Hematopoietic multipotent progenitor cell treated with erythropoietin and hydrocortisone succinate and interleukin-3 and kit ligand, for 17 days (in vitro differentiated cells): ENCODE data around the gene CCHCR1.

Experiments
- DNase-seq: peaks from one replicate; pipeline ENCODE4 v3.0.0-alpha.2; 2015; ENCODE audit warnings: low spot score

Gene CCHCR1

GRCh38 chr6:31129130-31129529, 28.5 kb downstream of the CCHCR1 start:
- no peak for DNase-seq

- DNase-seq: peak; percentile 76
Observed at GRCh38 chr6:31128093-31128676, 29.4 kb downstream of the CCHCR1 start.

- no peak for DNase-seq
Observed at GRCh38 chr6:31126396-31127175, 31.0 kb downstream of the CCHCR1 start.

- DNase-seq: no peak
Observed at GRCh38 chr6:31125586-31126363, 31.8 kb downstream of the CCHCR1 start.

GRCh38 chr6:31125162-31125561, 32.4 kb downstream of the CCHCR1 start:
- DNase-seq: no peak

GRCh38 chr6:31122791-31123706, 34.6 kb downstream of the CCHCR1 start:
- DNase-seq: no peak

GRCh38 chr6:31121131-31121790, 36.3 kb downstream of the CCHCR1 start:
- DNase-seq: no peak

GRCh38 chr6:31120151-31120915, 37.3 kb downstream of the CCHCR1 start, which contains the start of gene CDSN:
Gene CDSN, minus strand, starts transcription at chr6:31120446. Its CDS starts 27 bp downstream, at chr6:31120419.
- no peak for DNase-seq

- no peak for DNase-seq
Observed at GRCh38 chr6:31118178-31118577, 39.4 kb downstream of the CCHCR1 start.

GRCh38 chr6:31116661-31117385, 40.8 kb downstream of the CCHCR1 start:
- no peak for DNase-seq

GRCh38 chr6:31115941-31116560, 41.6 kb downstream of the CCHCR1 start:
- no peak for DNase-seq

GRCh38 chr6:31114970-31115849, 42.4 kb downstream of the CCHCR1 start:
- no peak for DNase-seq

- no peak for DNase-seq
Observed at GRCh38 chr6:31114541-31114878, 43.1 kb downstream of the CCHCR1 start, which contains the start of gene PSORS1C1. Gene PSORS1C1, plus strand, starts transcription at chr6:31114800. Its CDS starts 14,833 bp downstream, at chr6:31129633.

GRCh38 chr6:31113861-31114540, 43.6 kb downstream of the CCHCR1 start:
- no peak for DNase-seq

GRCh38 chr6:31112478-31112877, 45.1 kb downstream of the CCHCR1 start, which contains the start of gene C6orf15:
Gene C6orf15, minus strand, starts transcription at chr6:31112575. Its CDS starts 20 bp downstream, at chr6:31112555.
- DNase-seq: no peak

- DNase-seq: no peak
Observed at GRCh38 chr6:31111712-31112111, 45.9 kb downstream of the CCHCR1 start.

- DNase-seq: no peak
Observed at GRCh38 chr6:31110825-31111582, 46.6 kb downstream of the CCHCR1 start.
